Skin of body (tissue), 2 donors: ENCODE data around the gene CACNA1C. TPM values are rescaled to one million over a fixed set of nuclear protein-coding genes. Genes with fewer than 3 reads are reported as not detected.

Source experiments
- DNase-seq: peaks from one replicate; lab custom pipeline; 2025; lab: John Stamatoyannopoulos, UW
- total RNA-seq: library from RNA; depleted of rRNA; stranded (reverse); fragments of >200 nt; gene quantifications from one replicate; pipeline ENCODE4 v1.2.3, GENCODE V29; 2014

CACNA1C gene
- total RNA-seq, 1 donor from 2014 or later, result 4.3 TPM

DNA sequence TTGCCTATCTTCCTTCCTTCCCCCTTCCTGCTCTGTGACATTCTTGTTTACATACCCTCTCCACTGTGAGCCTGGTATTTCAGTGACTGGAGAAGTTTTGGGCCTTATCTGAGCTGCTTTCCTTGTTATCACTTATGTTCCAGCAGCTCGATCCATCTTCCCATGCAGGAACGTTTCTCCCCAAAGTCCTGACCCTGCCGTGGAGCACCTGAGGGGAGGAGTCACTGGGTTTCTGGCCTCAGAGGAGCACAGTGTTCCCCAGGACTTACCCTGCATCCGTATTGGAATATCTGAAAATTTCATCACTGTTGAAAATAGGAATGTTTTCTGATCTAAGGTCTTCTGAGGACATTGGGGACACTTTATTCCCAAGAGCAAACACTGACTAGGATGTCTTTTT, 141.8 kb downstream of the CACNA1C start:
- DNase-seq, result no peak

DNA sequence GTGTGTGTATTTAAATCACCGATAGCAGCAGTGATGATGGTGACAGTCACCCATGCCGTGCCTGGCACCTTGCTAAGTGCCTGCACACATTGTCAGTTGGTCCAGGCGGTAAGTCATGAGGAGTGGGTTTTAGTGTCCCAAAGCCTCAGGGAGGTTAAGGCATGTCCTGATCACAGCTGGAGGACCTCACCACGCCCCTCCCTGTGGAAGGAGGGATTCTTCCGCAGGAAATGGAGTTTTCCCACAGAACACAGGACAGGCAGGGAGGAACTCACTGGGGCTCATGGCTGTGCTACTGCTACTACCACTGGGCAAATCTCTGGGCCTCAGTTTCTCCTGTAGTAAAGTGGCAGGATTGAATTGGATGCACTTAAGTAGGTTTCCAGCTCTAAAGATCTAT, 142.3 kb downstream of the CACNA1C start:
- DNase-seq, result no peak

DNA sequence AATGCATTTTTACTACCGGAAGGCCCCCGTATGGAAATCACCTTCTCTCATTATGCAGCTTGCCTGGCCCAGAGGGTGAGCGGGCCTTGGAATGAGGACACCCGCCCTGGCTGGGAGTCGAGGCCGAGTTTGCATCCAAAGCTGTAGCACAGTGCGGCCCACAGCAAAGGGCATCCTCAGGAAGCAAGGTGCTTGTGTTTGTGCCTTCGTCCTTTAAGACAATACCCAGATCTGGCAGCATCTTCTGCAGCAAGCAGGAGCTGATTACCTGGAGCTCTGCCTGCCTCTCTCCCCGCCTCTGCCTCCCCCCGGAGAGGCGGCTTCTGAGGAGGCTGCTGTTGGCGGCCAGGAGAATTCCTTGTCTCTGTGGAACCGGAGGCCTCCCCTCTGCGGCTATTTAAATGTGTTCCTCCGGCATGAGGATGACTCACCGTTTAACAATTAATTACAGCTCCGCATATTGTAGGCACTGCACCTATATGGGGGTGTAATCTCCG, 145.3 kb downstream of the CACNA1C start:
- DNase-seq, result no peak

DNA sequence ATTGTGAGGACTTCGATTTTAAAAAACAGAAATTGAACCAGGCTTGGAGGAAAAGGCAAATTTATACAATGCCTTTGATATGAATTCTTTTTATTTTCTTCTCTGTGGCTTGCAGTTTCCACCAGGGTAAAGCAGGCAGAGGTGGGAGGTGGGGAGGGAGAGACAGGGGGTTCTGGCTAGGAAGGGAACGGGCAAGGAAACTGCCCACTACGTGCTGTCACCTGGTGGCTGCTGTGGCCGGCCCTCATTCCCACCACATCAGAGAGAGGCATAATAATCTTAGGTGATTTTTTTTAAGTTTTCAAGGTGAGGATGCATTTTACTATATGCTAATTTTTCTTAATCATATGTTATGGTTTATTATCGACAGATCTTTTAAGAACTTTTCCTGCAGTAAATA, 145.8 kb downstream of the CACNA1C start:
- no peak for DNase-seq

DNA sequence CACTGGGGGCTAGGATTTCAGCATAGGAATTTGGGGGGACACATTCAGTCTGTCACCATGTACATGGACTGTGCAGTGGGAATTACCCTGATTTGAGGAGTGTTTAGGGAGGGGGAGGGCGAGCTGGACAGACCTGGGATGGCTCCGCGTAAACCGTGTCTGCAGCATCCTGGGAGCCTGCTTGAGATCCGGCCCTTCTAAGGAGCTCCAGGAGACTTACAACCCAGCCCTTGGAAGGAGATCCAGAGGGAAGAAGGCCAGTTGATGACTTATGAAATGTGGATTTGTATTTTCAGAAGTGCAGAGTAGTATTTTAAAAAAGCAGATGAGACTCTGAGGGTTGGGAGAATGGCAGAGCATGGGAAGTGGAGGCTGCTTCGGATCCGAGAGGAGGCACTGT, 153.2 kb downstream of the CACNA1C start:
- DNase-seq, result no peak

DNA sequence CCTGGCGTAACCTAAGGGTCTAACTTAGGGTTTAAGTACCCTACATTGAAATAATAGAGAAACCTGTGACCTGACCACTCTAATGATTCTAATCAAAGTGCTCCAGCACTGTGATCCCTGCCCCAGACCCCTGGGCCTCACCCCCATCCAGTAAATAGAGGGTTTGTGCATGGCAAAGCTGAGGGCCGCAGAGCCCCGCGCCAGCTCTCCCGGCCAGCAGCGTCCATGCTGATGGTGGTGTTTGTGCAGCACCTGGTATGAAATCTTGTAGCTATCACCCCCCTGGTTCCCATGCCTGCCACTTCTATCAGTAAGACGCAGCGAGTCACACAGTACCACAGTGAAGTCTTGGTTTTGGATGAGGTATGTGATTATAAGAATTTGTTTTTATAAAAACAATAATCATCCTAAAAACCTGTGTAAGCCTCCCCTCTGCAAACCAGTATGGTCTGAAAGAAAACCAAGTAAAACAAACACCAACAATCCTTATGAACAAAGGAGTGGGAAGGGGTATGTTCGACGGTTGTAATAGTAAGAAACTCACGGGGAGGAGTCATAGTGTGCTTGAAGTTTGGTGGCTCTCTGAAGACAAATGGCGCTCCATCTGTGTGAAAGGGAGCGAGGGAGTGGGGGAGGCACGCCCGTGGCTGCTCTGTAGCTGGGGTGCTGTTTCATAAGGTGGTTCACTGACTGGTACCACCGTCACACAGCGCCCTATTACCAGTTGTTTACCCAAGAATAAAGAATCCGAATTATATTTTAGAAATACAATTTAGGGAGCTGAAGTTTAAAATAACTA, 156.2 kb downstream of the CACNA1C start:
- DNase-seq, result no peak

DNA sequence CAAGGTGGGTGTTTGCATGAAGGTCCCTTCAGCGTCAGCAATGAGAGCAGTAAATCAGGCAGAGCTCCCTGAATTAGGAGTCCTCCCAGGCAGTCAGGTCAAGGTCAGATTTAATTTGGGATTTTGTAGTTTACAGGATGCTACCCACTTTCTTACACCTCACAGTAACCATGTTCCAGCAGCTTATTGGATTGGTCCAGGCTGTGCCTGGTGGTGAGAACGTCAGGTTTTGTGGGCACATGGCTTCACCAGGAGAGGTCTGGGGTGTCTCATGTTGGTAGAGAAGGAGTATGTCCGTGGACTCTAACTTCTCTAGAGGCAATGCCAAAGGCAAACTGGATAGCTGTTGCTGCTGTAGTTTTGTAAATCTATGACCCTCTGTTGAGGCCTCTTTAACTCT, 158.3 kb downstream of the CACNA1C start:
- no peak for DNase-seq

DNA sequence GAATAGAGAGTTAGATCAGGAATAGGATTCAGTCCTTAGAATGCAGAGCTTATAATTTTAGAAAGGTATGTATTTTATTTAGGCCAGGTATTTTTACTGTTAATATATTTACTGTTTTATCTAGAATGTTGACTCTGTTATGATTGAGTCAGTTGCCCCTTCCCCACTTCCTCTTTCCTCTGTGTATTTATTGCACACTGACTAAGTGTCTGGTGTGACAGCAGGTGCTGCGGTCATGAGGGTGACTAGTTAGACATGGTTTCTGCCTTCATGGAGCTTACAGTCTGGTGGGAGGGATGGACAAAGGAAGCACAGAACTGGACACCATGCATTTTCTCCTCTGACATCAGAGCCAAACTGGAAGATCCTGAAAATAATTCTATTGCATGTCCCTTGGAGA, 159.8 kb downstream of the CACNA1C start:
- DNase-seq, result no peak

DNA sequence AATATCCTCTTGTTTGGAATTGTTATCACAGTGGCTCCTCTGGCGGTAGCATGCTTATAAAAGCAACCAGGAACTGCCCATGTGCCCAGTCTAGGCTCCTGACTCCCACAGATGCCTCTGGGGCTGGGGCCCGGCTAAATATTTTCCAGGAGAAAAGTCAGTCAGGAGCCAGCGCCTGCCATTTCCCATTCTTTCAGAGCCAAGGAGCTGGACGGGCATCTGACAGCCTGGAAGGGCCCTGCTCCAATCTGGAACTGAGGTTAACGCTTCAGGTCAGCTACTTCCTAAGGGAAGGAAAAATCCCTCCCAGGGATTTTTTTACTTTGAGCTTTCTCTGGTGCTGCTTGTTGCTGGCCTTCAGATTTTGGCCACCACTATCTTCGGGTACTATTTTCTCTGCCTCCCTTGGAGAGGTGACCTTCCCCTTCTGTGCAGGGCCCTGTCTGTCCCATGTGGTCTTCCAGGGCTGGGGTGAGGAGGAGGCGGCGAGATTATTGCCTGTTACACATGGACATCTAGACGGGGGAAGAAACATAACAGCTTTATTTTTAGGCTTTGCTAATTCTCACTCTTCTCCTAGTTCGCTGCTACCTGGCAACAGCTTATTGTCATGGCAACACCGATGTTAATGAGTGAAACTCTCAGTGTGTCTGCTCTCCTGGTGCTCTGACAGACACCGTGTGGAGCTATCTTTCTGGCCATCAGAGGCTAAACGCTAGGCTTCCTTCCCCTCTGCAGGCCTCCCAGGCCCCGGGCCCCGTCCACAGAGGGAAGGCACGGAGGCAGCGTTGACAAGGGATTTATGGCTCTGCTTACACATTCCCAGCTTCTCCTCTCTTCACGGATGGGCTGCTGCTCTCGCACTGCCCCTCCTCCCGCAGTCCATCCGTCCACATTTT, 160.4 kb downstream of the CACNA1C start:
- DNase-seq, result no peak

DNA sequence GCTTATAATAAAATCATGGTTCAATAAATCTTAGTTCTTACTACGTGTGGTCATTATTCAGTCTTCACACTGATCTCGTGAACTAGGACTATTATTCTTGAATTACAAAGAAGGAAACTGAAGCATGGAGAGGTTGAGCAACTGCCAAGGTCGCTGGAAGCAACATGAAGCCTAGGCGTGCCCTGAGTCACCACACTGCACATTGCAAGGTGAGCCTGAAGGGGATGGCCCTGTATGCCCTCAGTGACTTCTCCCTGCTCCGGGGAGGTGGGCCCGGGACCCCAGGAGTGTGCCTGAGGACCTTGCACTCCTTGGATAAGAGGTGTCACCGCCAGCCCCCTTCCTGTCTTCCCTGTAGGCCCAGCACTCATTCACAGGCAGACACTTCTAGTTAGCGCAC, 161.6 kb downstream of the CACNA1C start:
- no peak for DNase-seq

DNA sequence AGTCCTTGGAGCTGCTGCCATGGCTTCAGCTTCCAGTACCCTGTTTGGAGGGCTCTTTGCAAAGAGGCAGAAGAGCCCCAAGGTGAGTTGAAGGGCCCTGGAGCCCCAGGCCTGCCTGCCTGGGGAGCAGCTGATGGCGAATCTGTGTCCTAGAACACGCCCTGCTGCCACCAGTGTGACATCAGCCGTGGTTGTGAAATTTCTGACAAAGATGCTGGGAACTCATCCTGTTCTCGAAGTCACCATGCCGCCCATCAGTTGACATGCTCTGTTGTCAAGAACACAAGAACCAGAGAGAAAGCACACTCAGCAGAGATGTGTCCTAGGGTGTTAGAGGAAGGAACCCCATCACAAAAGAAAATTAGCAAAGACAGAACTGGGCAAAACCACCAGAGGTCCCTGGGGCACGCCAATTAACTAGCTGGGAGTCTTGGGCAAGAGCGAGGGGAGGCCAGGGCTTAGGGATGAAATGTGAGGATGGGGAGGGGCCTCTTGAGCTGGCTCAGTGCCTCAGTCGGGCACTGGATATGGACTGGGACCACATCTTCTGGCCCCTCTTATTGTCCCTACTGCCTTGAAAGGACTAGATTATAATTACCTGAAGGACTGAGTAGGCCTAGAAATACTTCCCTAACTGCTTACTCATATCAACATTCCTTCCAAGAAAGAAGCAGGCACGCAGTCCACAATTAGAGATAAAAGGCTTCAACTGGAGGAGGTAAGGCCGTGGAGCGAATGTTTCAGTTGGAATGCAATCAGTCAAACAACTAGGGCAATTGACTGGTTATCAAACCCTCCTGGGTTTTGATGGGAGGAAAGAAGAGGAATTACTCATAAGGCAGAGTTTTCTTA, 163.1 kb downstream of the CACNA1C start:
- DNase-seq, result no peak

DNA sequence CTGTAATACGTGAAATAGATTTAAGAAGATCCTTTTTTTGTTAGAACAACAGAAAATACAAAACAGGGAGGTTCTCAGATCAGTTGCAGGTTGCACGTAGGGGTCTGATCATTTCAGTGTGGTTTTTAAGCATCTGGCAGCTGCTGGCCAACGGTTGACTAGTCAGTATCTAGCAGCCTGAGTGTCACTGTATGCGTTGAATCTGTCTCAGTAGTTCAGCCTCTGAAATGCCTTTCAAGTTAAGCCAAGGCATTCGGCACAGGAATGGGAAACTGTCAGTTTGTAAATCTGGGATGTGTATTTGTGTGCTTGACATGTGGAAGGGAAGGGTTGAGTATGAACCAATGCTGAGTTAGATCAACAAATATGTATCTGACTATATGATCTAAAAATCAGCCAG, 165.9 kb downstream of the CACNA1C start:
- no peak for DNase-seq

DNA sequence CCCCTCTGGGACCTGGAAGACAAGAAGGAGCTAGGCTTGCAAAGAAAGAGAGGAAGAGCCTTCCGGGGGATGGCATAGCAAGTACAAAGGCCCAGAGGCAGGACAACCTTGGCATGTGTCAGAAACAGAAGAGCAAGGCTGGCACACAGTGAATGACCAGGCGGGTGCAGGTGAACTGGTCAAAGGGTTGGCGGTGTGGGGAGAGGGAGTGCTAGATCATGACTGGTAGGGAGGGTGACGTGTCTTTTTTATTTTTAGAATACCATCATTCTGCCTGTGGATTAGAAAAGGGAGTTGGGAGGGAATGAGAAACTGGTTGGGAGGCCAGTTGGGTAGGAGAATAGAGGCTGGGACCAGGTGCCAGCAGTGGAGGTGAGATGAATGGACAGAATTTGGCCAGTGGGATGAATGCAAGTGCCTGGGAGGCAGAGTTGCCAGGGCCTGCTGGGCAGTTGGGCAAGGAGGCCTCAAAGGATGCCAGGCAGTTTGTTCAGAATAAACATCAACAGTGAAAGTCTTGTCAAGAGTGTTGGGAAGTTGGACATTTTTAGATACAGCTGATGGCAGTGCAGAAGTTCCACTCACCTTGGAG, 168.3 kb downstream of the CACNA1C start:
- no peak for DNase-seq

DNA sequence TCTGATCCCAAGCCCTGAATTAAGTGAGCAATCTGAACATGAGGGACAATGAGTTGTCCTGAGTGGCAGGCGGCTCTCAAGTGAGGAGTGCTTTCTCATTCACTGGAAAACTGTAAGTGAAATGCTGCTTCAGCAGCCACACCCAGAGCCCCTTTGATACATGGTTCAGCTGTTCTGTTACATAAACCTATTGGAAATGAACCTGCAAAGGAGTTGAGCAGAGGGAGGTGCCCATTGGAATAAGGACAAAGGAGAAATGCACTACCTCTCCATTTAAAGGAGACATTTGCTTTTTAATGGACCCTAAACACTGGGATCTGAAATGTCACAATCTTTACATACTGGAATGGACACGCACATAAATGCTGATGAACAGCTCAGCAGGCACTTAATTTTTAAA, 169.9 kb downstream of the CACNA1C start:
- no peak for DNase-seq

DNA sequence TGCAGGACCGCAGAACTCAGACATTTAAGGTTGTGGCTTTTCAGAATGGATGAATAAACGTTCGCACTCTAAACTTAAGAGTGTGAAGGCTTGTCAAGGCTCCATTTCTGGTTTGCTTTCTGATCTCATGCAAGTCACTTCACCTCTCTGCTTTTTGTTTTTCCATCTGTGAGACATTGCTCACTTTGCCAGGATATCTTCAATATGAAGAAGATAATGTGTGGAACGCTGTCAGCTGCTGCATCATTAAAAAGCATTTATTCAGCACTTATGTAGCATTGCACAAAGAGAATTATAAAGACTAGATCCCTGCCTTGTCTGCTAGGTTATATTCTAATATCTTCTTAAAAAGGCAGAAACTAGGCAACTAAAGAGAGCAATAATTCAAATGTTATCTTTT, 172.2 kb downstream of the CACNA1C start:
- DNase-seq, result no peak

DNA sequence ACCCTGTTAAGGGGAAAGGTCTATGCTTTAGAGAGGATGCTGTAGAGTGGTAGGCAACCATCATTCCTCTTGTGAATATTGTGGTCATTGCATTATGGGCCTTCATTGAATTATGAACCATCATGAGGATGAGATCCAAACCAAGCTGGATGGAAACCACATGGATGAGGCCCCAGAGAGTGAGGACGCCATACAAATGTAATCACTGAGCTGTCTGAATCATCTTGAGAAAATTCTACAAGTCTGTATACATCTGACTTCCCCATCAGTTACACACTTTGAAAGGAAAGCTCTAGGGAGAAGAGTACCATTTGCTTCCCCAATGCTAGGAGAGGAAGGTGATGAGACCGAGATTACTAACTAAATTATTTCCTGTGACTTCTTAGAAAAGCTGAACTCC, 172.9 kb downstream of the CACNA1C start:
- DNase-seq, result no peak

DNA sequence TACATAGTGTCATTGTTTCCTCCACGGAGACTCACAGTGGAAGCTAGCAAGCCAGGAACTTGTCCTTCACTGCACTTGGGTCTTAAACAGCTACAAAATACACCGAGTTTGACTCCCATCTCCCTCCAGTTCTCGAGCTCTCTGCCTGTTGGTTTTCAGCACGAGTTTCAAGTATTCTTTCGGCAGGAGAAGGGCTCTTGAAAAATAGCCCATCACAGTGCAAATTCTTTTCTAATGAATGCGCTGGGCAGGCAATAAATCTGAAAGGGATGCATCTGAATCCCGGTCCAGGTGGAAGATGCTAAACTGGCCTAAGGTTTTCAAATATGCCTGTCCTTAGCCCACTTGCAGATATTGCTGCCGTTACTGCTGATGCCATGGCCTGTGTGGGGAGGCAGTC, 173.9 kb downstream of the CACNA1C start:
- DNase-seq, result no peak

DNA sequence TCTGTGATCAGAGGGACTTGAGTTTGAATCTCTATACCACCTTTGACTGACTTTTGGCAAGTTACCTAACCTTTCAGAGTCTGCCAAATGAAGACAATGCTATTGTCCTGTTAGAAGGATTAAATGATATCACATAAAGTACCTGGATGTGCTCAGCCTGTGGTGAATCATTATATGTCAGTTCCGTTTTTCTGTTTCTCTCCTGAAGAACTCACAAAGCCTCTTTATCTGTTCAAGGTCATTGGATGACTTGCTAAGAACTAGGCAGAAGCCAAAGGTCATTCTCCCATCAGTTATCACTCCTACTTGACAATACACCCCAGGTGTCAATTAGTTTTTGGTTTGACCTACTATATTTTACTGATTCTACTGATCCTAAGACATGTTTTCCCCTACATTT, 174.6 kb downstream of the CACNA1C start:
- no peak for DNase-seq

DNA sequence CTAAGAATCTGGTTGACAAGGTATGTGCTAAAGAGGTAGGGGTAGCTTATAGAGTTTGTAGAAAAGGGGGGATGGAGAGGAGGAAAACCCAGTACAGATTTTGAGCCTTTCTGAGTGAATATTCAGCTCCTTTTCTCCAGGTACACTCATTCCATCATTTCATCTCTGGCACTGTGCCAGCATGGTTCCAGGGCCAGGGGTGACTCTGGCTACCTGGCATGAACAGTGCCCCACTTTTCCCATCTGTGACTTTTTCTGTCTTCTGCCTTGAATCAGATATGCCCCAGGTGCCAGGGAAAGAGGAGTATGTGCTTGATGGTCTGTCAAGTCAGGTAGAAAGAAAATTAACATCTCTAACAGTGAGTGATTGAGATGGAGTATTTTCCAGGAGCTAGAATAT, 175.7 kb downstream of the CACNA1C start:
- DNase-seq, result no peak

DNA sequence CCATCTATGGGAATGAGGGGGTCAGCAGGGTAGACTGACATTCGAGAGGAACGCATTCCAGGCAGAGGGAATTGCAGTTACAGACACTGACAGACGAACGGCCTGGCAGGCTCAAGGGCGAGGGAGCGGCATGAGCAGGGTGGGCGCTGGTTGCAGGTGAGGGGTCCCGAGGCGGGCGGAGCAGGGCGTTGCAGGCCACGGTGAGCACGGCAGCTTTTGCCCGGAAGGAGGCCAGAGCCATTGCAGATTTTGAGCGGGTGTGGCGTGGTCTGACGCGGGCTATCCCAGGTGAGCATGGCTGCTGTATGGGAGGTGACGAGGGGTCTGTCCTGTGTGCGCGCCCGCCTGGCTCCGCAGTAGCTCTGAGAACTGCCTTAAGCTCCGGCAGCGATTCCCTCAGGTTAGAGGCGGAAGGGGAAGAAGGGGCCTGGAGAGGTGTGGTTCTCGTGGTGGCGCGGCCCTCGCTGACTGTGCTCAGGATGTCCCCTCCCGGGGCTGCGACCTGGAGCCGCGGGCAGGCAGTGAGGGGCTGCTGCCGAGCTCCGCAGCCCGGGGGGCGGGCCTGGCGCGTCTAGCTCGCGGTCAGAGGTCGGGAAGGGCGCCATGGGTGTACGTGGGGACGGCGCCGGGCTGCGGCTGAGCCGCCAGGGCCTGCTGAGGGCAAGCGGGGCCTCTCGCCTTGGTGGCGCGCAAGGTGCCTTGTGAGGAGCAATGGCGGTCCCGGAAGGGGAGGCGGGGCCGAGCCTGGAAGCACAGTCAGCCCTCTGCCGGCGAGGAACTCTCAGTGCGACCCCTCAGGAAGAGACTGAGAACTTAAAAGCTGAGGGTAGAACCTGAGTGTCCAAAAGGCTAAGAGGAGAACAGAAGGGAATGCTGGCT, 177.1 kb downstream of the CACNA1C start:
- DNase-seq, result no peak
